ENCODE measurements around the gene TMEM42.

TMEM42 gene

GRCh38 chr3:44875596-44875995 lies 13.9 kb downstream of the TMEM42 start:
- DNase-seq, result no peak

GRCh38 chr3:44877333-44877732 lies 15.6 kb downstream of the TMEM42 start:
- no peak for DNase-seq

GRCh38 chr3:44880284-44880683 lies 18.6 kb downstream of the TMEM42 start:
- DNase-seq, result no peak

GRCh38 chr3:44883213-44883955 lies 21.7 kb downstream of the TMEM42 start:
- DNase-seq, result no peak

GRCh38 chr3:44883999-44884431 lies 22.3 kb downstream of the TMEM42 start:
- no peak for DNase-seq

GRCh38 chr3:44885618-44886017 lies 23.9 kb downstream of the TMEM42 start:
- DNase-seq, result peak in 2 of 3 donors; percentile 11 to 13

- DNase-seq, result no peak
These were observed 24.8 kb downstream of the TMEM42 start for GRCh38 chr3:44886561-44886960.

GRCh38 chr3:44887101-44887500 lies 25.4 kb downstream of the TMEM42 start:
- DNase-seq, result no peak

GRCh38 chr3:44890258-44890657 lies 28.5 kb downstream of the TMEM42 start:
- no peak for DNase-seq

- no peak for DNase-seq
These were observed 29.1 kb downstream of the TMEM42 start for GRCh38 chr3:44890852-44891251.

- no peak for DNase-seq
These were observed 31.0 kb downstream of the TMEM42 start for GRCh38 chr3:44892689-44893088.

GRCh38 chr3:44893097-44893496 lies 31.4 kb downstream of the TMEM42 start:
- peak; percentile 21 to 43 (median 22) for DNase-seq

GRCh38 chr3:44894485-44894884 lies 32.8 kb downstream of the TMEM42 start:
- DNase-seq, result no peak

- no peak for DNase-seq
These were observed 34.7 kb downstream of the TMEM42 start for GRCh38 chr3:44896440-44896839.

- no peak for DNase-seq
These were observed 38.1 kb downstream of the TMEM42 start for GRCh38 chr3:44899683-44900367.

- DNase-seq, result no peak
These were observed 40.9 kb downstream of the TMEM42 start for GRCh38 chr3:44902628-44903027.

GRCh38 chr3:44903314-44903713 lies 41.6 kb downstream of the TMEM42 start:
- DNase-seq, result no peak

- DNase-seq, result no peak
These were observed 42.0 kb downstream of the TMEM42 start for GRCh38 chr3:44903751-44904150.

GRCh38 chr3:44905446-44906157 lies 43.9 kb downstream of the TMEM42 start:
- DNase-seq, result no peak

GRCh38 chr3:44906997-44907396 lies 45.3 kb downstream of the TMEM42 start:
- no peak for DNase-seq

GRCh38 chr3:44907612-44908011 lies 45.9 kb downstream of the TMEM42 start:
- DNase-seq, result no peak

GRCh38 chr3:44909063-44909462 lies 47.4 kb downstream of the TMEM42 start:
- DNase-seq, result no peak

- DNase-seq, result no peak
These were observed 49.0 kb downstream of the TMEM42 start for GRCh38 chr3:44910693-44911092.

Data from suppressor macrophage treated with lipopolysaccharide for 1 hour (primary cell).